HEK293 (cell line): Measurements from ENCODE around the gene RHOXF2.

Source experiments
- CTCF ChIA-PET: fragments of 350-600 bp; formaldehyde crosslinking; extraction: SDS; loops from one replicate; lab custom pipeline; 2021; ENCODE audit warnings: antibody characterized with exemption; lab: Yijun Ruan, JAX
- POLR2A ChIA-PET: fragments of 300-600 bp; formaldehyde crosslinking; extraction: SDS; loops from one replicate; lab custom pipeline; 2020; ENCODE audit warnings: antibody characterized with exemption, inconsistent platforms; lab: Yijun Ruan, JAX
- H3K27ac ChIP-seq: fragments of 200-500 bp; sonication (Bioruptor generic); 2 replicates; pipeline ENCODE4 v1.5.1; 2014; ENCODE audit warnings: low read depth, low read length, control low read depth, inconsistent platforms; ENCODE audit errors: extremely low read depth
- H3K36me3 ChIP-seq, 2 experiments: fragments of 200-500 bp in 1 of 2; sonication (Bioruptor generic) in 1 of 2; 1 replicate in 1 of 2; 2 replicates in 1 of 2; pipeline ENCODE4 v1.5.1; 2014 to 2017; ENCODE audit warnings: inconsistent platforms in 2 of 2, low read length in 2 of 2; ENCODE audit not compliant: control insufficient read depth in 2 of 2, insufficient read depth in 1 of 2
- H3K4me1 ChIP-seq: fragments of 200-500 bp; sonication (Bioruptor generic); 2 replicates; pipeline ENCODE4 v1.5.1; 2014; ENCODE audit warnings: mild to moderate bottlenecking, low read length, inconsistent platforms; ENCODE audit not compliant: control insufficient read depth, insufficient read depth
- H3K4me3 ChIP-seq: 2 replicates; pipeline ENCODE4 v1.5.1; 2011; ENCODE audit warnings: low read depth, mild to moderate bottlenecking, control low read depth, low read length, moderate library complexity
- H3K9me3 ChIP-seq: fragments of 200-500 bp; sonication (Bioruptor generic); 2 replicates; pipeline ENCODE4 v1.5.1; 2014; ENCODE audit warnings: low read depth, low read length, inconsistent platforms; ENCODE audit not compliant: control insufficient read depth, insufficient read depth
- CTCF ChIP-seq: fragments of 450-650 bp; formaldehyde crosslinking; IDR thresholded peaks from 2 replicates; pipeline ENCODE4 v1.5.1; 2016; ENCODE audit warnings: missing biosample characterization, missing genetic modification characterization
- EGR2 ChIP-seq: fragments of 450-650 bp; formaldehyde crosslinking; IDR thresholded peaks from 2 replicates; pipeline ENCODE4 v1.5.1; 2016; ENCODE audit warnings: low read depth, missing biosample characterization, missing genetic modification characterization
- GLI4 ChIP-seq: fragments of 450-650 bp; formaldehyde crosslinking; IDR thresholded peaks from 2 replicates; pipeline ENCODE4 v1.5.1; 2016; ENCODE audit warnings: missing biosample characterization, missing genetic modification characterization
- IKZF3 ChIP-seq: fragments of 450-650 bp; IDR thresholded peaks from 2 replicates; pipeline ENCODE4 v1.5.0; 2018; ENCODE audit warnings: missing biosample characterization, mild to moderate bottlenecking, missing genetic modification characterization, moderate library complexity
- KLF16 ChIP-seq: fragments of 450-650 bp; formaldehyde crosslinking; IDR thresholded peaks from 2 replicates; pipeline ENCODE4 v1.5.1; 2017; ENCODE audit warnings: missing biosample characterization, missing genetic modification characterization
- MYNN ChIP-seq: fragments of 450-650 bp; formaldehyde crosslinking; IDR thresholded peaks from 2 replicates; pipeline ENCODE4 v1.5.1; 2016; ENCODE audit warnings: missing biosample characterization, missing genetic modification characterization, borderline replicate concordance
- TSHZ1 ChIP-seq: fragments of 450-650 bp; formaldehyde crosslinking; IDR thresholded peaks from 2 replicates; pipeline ENCODE4 v1.5.1; 2016; ENCODE audit warnings: missing biosample characterization, missing genetic modification characterization, borderline replicate concordance
- ZNF169 ChIP-seq: fragments of 450-650 bp; formaldehyde crosslinking; IDR thresholded peaks from 2 replicates; pipeline ENCODE4 v1.5.1; 2016; ENCODE audit warnings: missing biosample characterization, missing genetic modification characterization
- ZNF2 ChIP-seq: fragments of 450-650 bp; formaldehyde crosslinking; IDR thresholded peaks from 2 replicates; pipeline ENCODE4 v1.5.1; 2016; ENCODE audit warnings: missing biosample characterization, missing genetic modification characterization
- ZNF248 ChIP-seq: fragments of 450-650 bp; formaldehyde crosslinking; IDR thresholded peaks from 2 replicates; pipeline ENCODE4 v1.5.1; 2017; ENCODE audit warnings: missing biosample characterization, missing genetic modification characterization
- ZNF280D ChIP-seq: fragments of 450-650 bp; formaldehyde crosslinking; IDR thresholded peaks from 2 replicates; pipeline ENCODE4 v1.5.1; 2016; ENCODE audit warnings: missing biosample characterization, missing genetic modification characterization
- ZNF292 ChIP-seq: fragments of 450-650 bp; formaldehyde crosslinking; IDR thresholded peaks from 2 replicates; pipeline ENCODE4 v1.5.1; 2016; ENCODE audit warnings: low read depth, missing biosample characterization, missing genetic modification characterization, borderline replicate concordance
- ZNF311 ChIP-seq: fragments of 450-650 bp; formaldehyde crosslinking; IDR thresholded peaks from 2 replicates; pipeline ENCODE4 v1.5.1; 2017; ENCODE audit warnings: missing biosample characterization, missing genetic modification characterization, borderline replicate concordance
- ZNF362 ChIP-seq: fragments of 450-650 bp; formaldehyde crosslinking; IDR thresholded peaks from 2 replicates; pipeline ENCODE4 v1.5.1; 2016; ENCODE audit warnings: missing biosample characterization, missing genetic modification characterization
- ZNF555 ChIP-seq: fragments of 450-650 bp; formaldehyde crosslinking; conservative IDR thresholded peaks from 2 replicates; pipeline ENCODE4 v1.5.1; 2017; ENCODE audit warnings: missing biosample characterization, mild to moderate bottlenecking, missing genetic modification characterization, inconsistent platforms
- ZNF571 ChIP-seq: fragments of 450-650 bp; formaldehyde crosslinking; IDR thresholded peaks from 2 replicates; pipeline ENCODE4 v1.5.0; 2017; ENCODE audit warnings: missing biosample characterization, missing genetic modification characterization
- ZNF645 ChIP-seq: fragments of 450-650 bp; formaldehyde crosslinking; IDR thresholded peaks from 2 replicates; pipeline ENCODE4; 2016; ENCODE audit warnings: missing biosample characterization, missing genetic modification characterization
- ZNF76 ChIP-seq: fragments of 450-650 bp; formaldehyde crosslinking; IDR thresholded peaks from 2 replicates; pipeline ENCODE4; 2016; ENCODE audit warnings: low read depth, missing biosample characterization, missing genetic modification characterization, borderline replicate concordance
- ZNF785 ChIP-seq: fragments of 450-650 bp; formaldehyde crosslinking; IDR thresholded peaks from 2 replicates; pipeline ENCODE4 v1.5.1; 2016; ENCODE audit warnings: missing biosample characterization, missing genetic modification characterization
- ZNF830 ChIP-seq: fragments of 450-650 bp; IDR thresholded peaks from 2 replicates; pipeline ENCODE4 v1.5.0; 2018; ENCODE audit warnings: missing biosample characterization, missing genetic modification characterization, low read depth, mild to moderate bottlenecking, moderate library complexity
- ZSCAN18 ChIP-seq: fragments of 450-650 bp; formaldehyde crosslinking; IDR thresholded peaks from 2 replicates; pipeline ENCODE4 v1.5.1; 2016; ENCODE audit warnings: missing biosample characterization, missing genetic modification characterization
- ZSCAN23 ChIP-seq: fragments of 450-650 bp; formaldehyde crosslinking; IDR thresholded peaks from 2 replicates; pipeline ENCODE4 v1.5.1; 2016; ENCODE audit warnings: missing biosample characterization, missing genetic modification characterization

The RHOXF2 gene

GRCh38 chrX:120111611-120112010 lies 46.8 kb upstream of the RHOXF2 start (continued):
- TF ChIP-seq CTCF (tag by site-specific recombination) (no peak), ZNF785 (no peak), ZNF311 (no peak)
- TF ChIP-seq, all 188 proteins: peak for 0

GRCh38 chrX:120115438-120115963 lies 42.9 kb upstream of the RHOXF2 start, which contains the start of gene RHOXF1:
Gene RHOXF1, minus strand, starts transcription at chrX:120115913. Its CDS starts 51 bp downstream, at chrX:120115862.
- ChIA-PET POLR2A (no interaction called here), CTCF (no interaction called here)
- Histone ChIP-seq H3K27ac (no peak within 1 kb of the TSS), H3K4me1 (no peaks in the 10 kb centered on the region), H3K36me3 (no peaks in the 10 kb centered on the region), H3K4me3 (no peak within 1 kb of the TSS), H3K9me3 (no peaks in the 10 kb centered on the region)
- no peak for TF ChIP-seq ZNF645 (tag by site-specific recombination)
- TF ChIP-seq ZSCAN23 (tag by site-specific recombination), result no peak
- TF ChIP-seq EGR2, result no peak
- TF ChIP-seq IKZF3 (tag by site-specific recombination), result no peak
- TF ChIP-seq MYNN (tag by site-specific recombination), result no peak

- Histone ChIP-seq H3K36me3 (no peaks in the 10 kb centered on the region), H3K27ac (no peak overlapping the region), H3K4me3 (no peak overlapping the region), H3K9me3 (no peaks in the 10 kb centered on the region), H3K4me1 (no peaks in the 10 kb centered on the region)
- CTCF ChIA-PET, result no interaction called here
- POLR2A ChIA-PET, result no interaction called here
- no peak for TF ChIP-seq KLF16 (tag by site-specific recombination)
- TF ChIP-seq ZNF280D (tag by site-specific recombination), result no peak
- TF ChIP-seq ZNF571 (tag by site-specific recombination), result no peak
- TF ChIP-seq ZNF169 (tag by site-specific recombination), result no peak
- no peak for TF ChIP-seq GLI4 (tag by site-specific recombination)
- TF ChIP-seq ZNF292, result no peak
- TF ChIP-seq ZNF248 (tag by site-specific recombination), result no peak
- TF ChIP-seq ZSCAN18, result no peak
- TF ChIP-seq ZNF362 (tag by site-specific recombination), result no peak
- TF ChIP-seq ZNF2, result no peak
- TF ChIP-seq TSHZ1 (tag by site-specific recombination), result no peak
- no peak for TF ChIP-seq ZNF76 (tag by site-specific recombination)
- TF ChIP-seq ZNF830 (tag by site-specific recombination), result no peak
- no peak for TF ChIP-seq ZNF555 (tag by site-specific recombination)
These were observed 38.2 kb upstream of the RHOXF2 start for GRCh38 chrX:120120223-120120622.
